ENCODE data around the gene ALMS1. TPM values are rescaled to one million over a fixed set of nuclear protein-coding genes. Genes with fewer than 3 reads are reported as not detected.

The ALMS1 gene
- total RNA-seq (2014; rRNA removed; shearing (Covaris generic)) = 57.8 and 58.7 TPM in 2 replicates
- total RNA-seq (2022) = 35.5 and 37.8 TPM in 2 replicates
- percentile 78 among the genes with signal in this experiment for Bru-seq, nascent RNA
- percentile 76 among the genes with signal in this experiment for BruChase-seq, experiment 1, labeled RNA remaining after a 6-hour chase
- BruChase-seq, experiment 2, labeled RNA remaining after a 2-hour chase = percentile 77 among the genes with signal in this experiment
- long read RNA-seq, partial matches to known transcripts = 4 of 9 reads
- long read RNA-seq, other reads (novel, unspliced or antisense) = 5 of 9 reads

- Histone ChIP-seq H3K4me3 (ENCODE audit: low read depth, low read length, poor library complexity, severe bottlenecking) (peak within 1 kb of the TSS; percentile 89), H2AFZ (ENCODE audit: low read length) (peak within 1 kb of the TSS; percentile 97), H3K9me3 (ENCODE audit: low read length) (no peaks in the 10 kb centered on the region), H3K4me1 (ENCODE audit: insufficient read depth, low read length, poor library complexity, severe bottlenecking) (peaks cover 18% of the 10 kb centered on the region), H3K27ac (ENCODE audit: low read depth, low read length, poor library complexity, severe bottlenecking) (peak within 1 kb of the TSS; percentile 84), H3K79me2 (ENCODE audit: insufficient read depth, low read depth, low read length) (peaks cover 43% of the 10 kb centered on the region), H3K36me3 (ENCODE audit: insufficient read depth, low read length) (peaks cover 5% of the 10 kb centered on the region), H4K20me1 (ENCODE audit: insufficient read depth, low read length) (no peaks in the 10 kb centered on the region; the same call in 1 of the 2 replicates), H3K4me2 (ENCODE audit: low read length) (peak within 1 kb of the TSS; percentile 90), H3K9me2 (ENCODE audit: insufficient read depth, low read length) (no peaks in the 10 kb centered on the region)
- intact Hi-C loops (cut with micrococcal nuclease; ENCODE audit: unreplicated experiment) = loop anchor here (1.0 kb wide), 2 partner anchors 100 to 151 kb away; partner anchors contain the start of gene CCT7
- no peak for TF ChIP-seq EZH2phosphoT487 (IDR thresholded peaks at IDR 0.05; ENCODE audit: borderline replicate concordance, low read depth, low read length)
- TF ChIP-seq, protein P1, sequence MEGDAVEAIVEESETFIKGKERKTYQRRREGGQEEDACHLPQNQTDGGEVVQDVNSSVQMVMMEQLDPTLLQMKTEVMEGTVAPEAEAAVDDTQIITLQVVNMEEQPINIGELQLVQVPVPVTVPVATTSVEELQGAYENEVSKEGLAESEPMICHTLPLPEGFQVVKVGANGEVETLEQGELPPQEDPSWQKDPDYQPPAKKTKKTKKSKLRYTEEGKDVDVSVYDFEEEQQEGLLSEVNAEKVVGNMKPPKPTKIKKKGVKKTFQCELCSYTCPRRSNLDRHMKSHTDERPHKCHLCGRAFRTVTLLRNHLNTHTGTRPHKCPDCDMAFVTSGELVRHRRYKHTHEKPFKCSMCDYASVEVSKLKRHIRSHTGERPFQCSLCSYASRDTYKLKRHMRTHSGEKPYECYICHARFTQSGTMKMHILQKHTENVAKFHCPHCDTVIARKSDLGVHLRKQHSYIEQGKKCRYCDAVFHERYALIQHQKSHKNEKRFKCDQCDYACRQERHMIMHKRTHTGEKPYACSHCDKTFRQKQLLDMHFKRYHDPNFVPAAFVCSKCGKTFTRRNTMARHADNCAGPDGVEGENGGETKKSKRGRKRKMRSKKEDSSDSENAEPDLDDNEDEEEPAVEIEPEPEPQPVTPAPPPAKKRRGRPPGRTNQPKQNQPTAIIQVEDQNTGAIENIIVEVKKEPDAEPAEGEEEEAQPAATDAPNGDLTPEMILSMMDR (conservative IDR thresholded peaks at IDR 0.05; ENCODE audit: low read length) = 0 out of 2 replicates have a peak, but pooled peaks have one; percentile 24
- ChIA-PET CTCF (ENCODE audit: unreplicated experiment) (interaction anchor here (0.5 to 0.6 kb wide), 3 partner anchors 28 to 224 kb away, joined by 3 to 18 read pairs (median 3); no protein-coding TSS in a partner anchor), POLR2A (interaction anchor here (0.5 to 1.9 kb wide), 12 partner anchors 11 to 189 kb away, joined by 3 to 10 read pairs (median 3); partner anchors contain the start of genes FBXO41 and PRADC1)
- BruUV-seq (replicated peaks) = no TSS peak
- DNase-seq (ENCODE audit: low spot score) = peak; percentile 96
These were observed at the start of gene ALMS1 for GRCh38 chr2:73385504-73386341. Gene ALMS1, plus strand, starts transcription at chr2:73385836. Its CDS starts 33 bp downstream, at chr2:73385869.

- Histone ChIP-seq H3K79me2 (ENCODE audit: insufficient read depth, low read depth, low read length) (no peaks in the 10 kb centered on the region), H3K4me2 (ENCODE audit: low read length) (peak overlapping the region; percentile 1), H3K36me3 (ENCODE audit: insufficient read depth, low read length) (no peaks in the 10 kb centered on the region), H3K9me2 (ENCODE audit: insufficient read depth, low read length) (no peaks in the 10 kb centered on the region), H2AFZ (ENCODE audit: low read length) (peak overlapping the region; percentile 37; the same call in 1 of the 2 replicates), H3K4me1 (ENCODE audit: insufficient read depth, low read length, poor library complexity, severe bottlenecking) (peaks cover 20% of the 10 kb centered on the region), H3K27ac (ENCODE audit: low read depth, low read length, poor library complexity, severe bottlenecking) (no peak overlapping the region), H4K20me1 (ENCODE audit: insufficient read depth, low read length) (no peaks in the 10 kb centered on the region), H3K4me3 (ENCODE audit: low read depth, low read length, poor library complexity, severe bottlenecking) (no peak overlapping the region), H3K9me3 (ENCODE audit: low read length) (peaks cover 5% of the 10 kb centered on the region; the same call in 1 of the 2 replicates)
- ChIA-PET POLR2A (no interaction called here), CTCF (ENCODE audit: unreplicated experiment) (no interaction called here)
- BruUV-seq (replicated peaks) = no TSS peak
- peak; percentile 11 for DNase-seq (ENCODE audit: low spot score)
- intact Hi-C loops (cut with micrococcal nuclease; ENCODE audit: unreplicated experiment) = no loop called here
- no peak for TF ChIP-seq EZH2phosphoT487 (IDR thresholded peaks at IDR 0.05; ENCODE audit: borderline replicate concordance, low read depth, low read length)
- TF ChIP-seq, protein P1 (conservative IDR thresholded peaks at IDR 0.05; ENCODE audit: low read length) = no peak
These were observed 47.8 kb upstream of the ALMS1 start for GRCh38 chr2:73337828-73338227.
